HCT116 (cell line): ENCODE results near the gene VIT. TPM values are rescaled to one million over a fixed set of nuclear protein-coding genes. Genes with fewer than 3 reads are reported as not detected.

Experiments
- ATAC-seq: fragments of 200-7000 bp; cut with Tn5 transposase; 2 replicates; pipeline ENCODE4 v1.9.1; 2020; ENCODE audit warnings: mild to moderate bottlenecking, moderate library complexity
- BruUV-seq: library from RNA; stranded (reverse); fragments of 400-500 nt; replicated peaks from 2 replicates; lab custom pipeline; 2021; lab: Mats Ljungman, UMichigan
- CTCF ChIA-PET: fragments of 300-600 bp; sonication (Branson Sonifier 250); formaldehyde crosslinking; loops from one replicate; lab custom pipeline; 2021; ENCODE audit warnings: antibody characterized with exemption; lab: Charles Lee
- POLR2A ChIA-PET: fragments of 300-600, 350-600 bp; sonication (Branson Sonifier 250); formaldehyde crosslinking; loops from one replicate; lab custom pipeline; 2021; ENCODE audit warnings: antibody characterized with exemption; lab: Charles Lee
- RAD21 ChIA-PET, 2 experiments: fragments of 300-600 bp; sonication (Branson Sonifier 250); formaldehyde crosslinking; loops; one replicate each; lab custom pipeline; 2023; ENCODE audit warnings: low total read pairs in 2 of 2; ENCODE audit not compliant: uncharacterized antibody in 2 of 2, unreplicated experiment in 2 of 2, low non-redundant PET in 1 of 2; lab: Charles Lee
- DNase-seq: peaks from one replicate; pipeline ENCODE4 v3.0.0-alpha.2; 2010; ENCODE audit warnings: low read depth, low spot score
- H2AFZ ChIP-seq: fragments of 200-600 bp; shearing (Covaris generic), sonication (generic); 2 replicates; pipeline ENCODE4 v1.6.1; 2017; ENCODE audit warnings: low read depth, mixed run types, mixed read lengths, antibody characterized with exemption, low read length; ENCODE audit not compliant: poor library complexity, severe bottlenecking
- H3K27ac ChIP-seq: 2 replicates; pipeline ENCODE4 v1.5.1; 2012; ENCODE audit warnings: low read depth, low read length
- H3K27me3 ChIP-seq: fragments of 200-600 bp; sonication (generic); 2 replicates; pipeline ENCODE4 v1.6.1; 2016; ENCODE audit warnings: mixed run types, low read length, mixed read lengths; ENCODE audit not compliant: insufficient read depth
- H3K36me3 ChIP-seq, 2 experiments: fragments of 200-500 bp in 1 of 2; fragments of 200-600 bp in 1 of 2; sonication (Bioruptor generic) in 1 of 2; sonication (generic) in 1 of 2; 2 replicates each; pipeline versions ENCODE4 v1.5.1 to v1.6.1; 2014 to 2016; ENCODE audit warnings: low read length in 2 of 2, inconsistent platforms in 1 of 2, mixed read lengths in 1 of 2, mixed run types in 1 of 2; ENCODE audit not compliant: insufficient read depth in 2 of 2, control insufficient read depth in 1 of 2
- H3K4me1 ChIP-seq, 2 experiments: fragments of 200-600 bp in 1 of 2; sonication (generic) in 1 of 2; 2 replicates each; pipeline versions ENCODE4 v1.5.1 to v1.6.1; 2012 to 2017; ENCODE audit warnings: low read length in 2 of 2, inconsistent platforms in 1 of 2, mild to moderate bottlenecking in 1 of 2, mixed read lengths in 1 of 2, mixed run types in 1 of 2, moderate library complexity in 1 of 2; ENCODE audit not compliant: insufficient read depth in 2 of 2, control insufficient read depth in 1 of 2
- H3K4me2 ChIP-seq: fragments of 200-600 bp; sonication (generic); 2 replicates; pipeline ENCODE4 v1.6.1; 2017; ENCODE audit warnings: mixed run types, low read length, mixed read lengths
- H3K4me3 ChIP-seq, 2 experiments: fragments of 200-600 bp in 1 of 2; sonication (generic) in 1 of 2; replicated peaks in 1 of 2; 2 replicates each; pipeline ENCODE4 v1.5.1; 2011 to 2016; ENCODE audit warnings: low read length in 2 of 2, control low read depth in 1 of 2, low read depth in 1 of 2, mild to moderate bottlenecking in 1 of 2, mixed read lengths in 1 of 2, mixed run types in 1 of 2
- H3K79me2 ChIP-seq: fragments of 200-600 bp; sonication (generic); 2 replicates; pipeline ENCODE4 v1.6.1; 2017; ENCODE audit warnings: mild to moderate bottlenecking, mixed run types, low read length, moderate library complexity, mixed read lengths; ENCODE audit not compliant: insufficient read depth
- H3K9ac ChIP-seq: fragments of 200-600 bp; sonication (generic); 2 replicates; pipeline ENCODE4 v1.6.1; 2016; ENCODE audit warnings: low read length, mixed read lengths
- H3K9me2 ChIP-seq: fragments of 200-600 bp; sonication (generic), shearing (Covaris generic); 2 replicates; pipeline ENCODE4 v1.6.1; 2017; ENCODE audit warnings: mixed run types, mild to moderate bottlenecking, moderate library complexity; ENCODE audit not compliant: insufficient read depth
- H3K9me3 ChIP-seq, 2 experiments: fragments of 200-500 bp in 1 of 2; fragments of 200-600 bp in 1 of 2; sonication (Bioruptor generic) in 1 of 2; sonication (generic) in 1 of 2; 2 replicates each; pipeline ENCODE4 v1.6.1; 2014 to 2017; ENCODE audit warnings: low read length in 2 of 2, mixed read lengths in 2 of 2, inconsistent platforms in 1 of 2, low read depth in 1 of 2, mild to moderate bottlenecking in 1 of 2, mixed run types in 1 of 2, moderate library complexity in 1 of 2; ENCODE audit not compliant: control insufficient read depth in 1 of 2, insufficient read depth in 1 of 2
- H4K20me1 ChIP-seq: fragments of 200-600 bp; sonication (generic), shearing (Covaris generic); 2 replicates; pipeline ENCODE4 v1.6.1; 2017; ENCODE audit warnings: mixed run types, mild to moderate bottlenecking, moderate library complexity; ENCODE audit not compliant: insufficient read depth
- CEBPB ChIP-seq: IDR thresholded peaks from 2 replicates; pipeline ENCODE4 v1.6.1; 2012; ENCODE audit warnings: low read depth
- EGR1 ChIP-seq: IDR thresholded peaks from 2 replicates; pipeline ENCODE4 v1.6.1; 2012; ENCODE audit warnings: low read depth
- EZH2 ChIP-seq: fragments of 200-600 bp; sonication (generic); IDR thresholded peaks from 2 replicates; pipeline ENCODE4 v1.6.1; 2017; ENCODE audit warnings: antibody characterized with exemption, mixed run types
- POLR2A ChIP-seq: IDR thresholded peaks from 2 replicates; pipeline ENCODE4 v1.7.0; 2011; ENCODE audit warnings: borderline replicate concordance; ENCODE audit not compliant: insufficient read depth, insufficient read length; ENCODE audit errors: extremely low read depth
- POLR2AphosphoS5 ChIP-seq: IDR thresholded peaks from 2 replicates; pipeline ENCODE4 v1.6.1; 2011; ENCODE audit warnings: mild to moderate bottlenecking, low read depth, low read length, moderate library complexity
- RAD21 ChIP-seq: IDR thresholded peaks from 2 replicates; pipeline ENCODE4 v1.6.1; 2012; ENCODE audit warnings: low read depth, mild to moderate bottlenecking
- SIN3A ChIP-seq: IDR thresholded peaks from 2 replicates; pipeline ENCODE4 v1.6.1; 2012; ENCODE audit warnings: low read depth
- SP1 ChIP-seq: IDR thresholded peaks from 2 replicates; pipeline ENCODE4 v1.6.1; 2012; ENCODE audit warnings: low read depth
- ZFX ChIP-seq: fragments of 450-650 bp; IDR thresholded peaks from 2 replicates; pipeline ENCODE4 v1.6.1; 2017
- ZNF274 ChIP-seq: fragments of 200-500 bp; sonication (Bioruptor generic); IDR thresholded peaks from 2 replicates; pipeline ENCODE4 v1.6.1; 2014; ENCODE audit warnings: mild to moderate bottlenecking, low read depth, low read length, inconsistent platforms
- intact Hi-C: fragments of 100-400 bp; cut with micrococcal nuclease; formaldehyde crosslinking; loops from 2 replicates; pipeline ENCODE4 v1.10.0; 2022
- total RNA-seq: library from RNA; stranded (reverse); gene quantifications from one replicate; pipeline ENCODE4 v1.2.1, GENCODE V29; 2021; ENCODE audit not compliant: unreplicated experiment
- TF ChIP-seq, protein P1 (sequence below): IDR thresholded peaks from 2 replicates; pipeline ENCODE4 v1.6.1; 2012
- TF ChIP-seq, protein P2 (sequence below): IDR thresholded peaks from 2 replicates; pipeline ENCODE4 v1.6.1; 2012; ENCODE audit warnings: low read depth

VIT gene
- total RNA-seq, 1 experiment from 2014 or later: not detected

- Histone ChIP-seq H3K9ac (no peak overlapping the region), H2AFZ (no peak overlapping the region), H3K27ac (no peak overlapping the region), H3K9me3 (no peaks in the 10 kb centered on the region), H3K4me3 (no peak overlapping the region), H3K36me3 (no peaks in the 10 kb centered on the region), H3K9me2 (no peaks in the 10 kb centered on the region), H3K79me2 (no peaks in the 10 kb centered on the region), H3K4me1 (no peaks in the 10 kb centered on the region), H4K20me1 (no peaks in the 10 kb centered on the region), H3K4me2 (no peak overlapping the region), H3K27me3 (no peaks in the 10 kb centered on the region)
- no peak for TF ChIP-seq ZNF274
- ChIA-PET CTCF (no interaction called here), POLR2A (no interaction called here), RAD21 (no interaction called here)
- BruUV-seq: no TSS peak
- DNase-seq: no peak
- intact Hi-C loops: no loop called here
- ATAC-seq: no peak
Measured at GRCh38 chr2:36859366-36859792, 162.9 kb downstream of the VIT start.

DNA sequence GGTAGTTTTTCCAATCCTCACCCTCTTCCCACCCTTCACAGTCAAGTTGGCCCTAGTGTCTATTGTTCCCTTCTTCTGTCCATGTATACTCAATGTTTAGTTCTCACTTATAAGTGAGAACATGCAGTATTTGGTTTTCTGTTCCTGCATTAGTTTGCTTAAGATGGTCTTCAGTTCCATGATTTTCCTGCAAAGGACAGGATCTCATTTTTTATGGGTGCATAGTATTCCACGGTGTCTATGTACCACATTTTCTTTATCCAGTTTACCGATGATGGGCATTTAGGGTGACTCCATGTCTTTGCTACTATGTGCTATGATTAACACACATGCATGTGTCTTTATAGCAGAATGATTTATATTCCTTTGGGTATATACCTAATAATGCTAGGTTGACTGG is 165.4 kb downstream of the VIT start:
- ATAC-seq: no peak

More for the DNA sequence above, 165.4 kb downstream of the VIT start:
- Histone ChIP-seq H2AFZ (no peak overlapping the region), H3K9me2 (no peaks in the 10 kb centered on the region), H3K4me2 (no peak overlapping the region), H3K9ac (no peak overlapping the region), H3K4me3 (no peak overlapping the region), H4K20me1 (no peaks in the 10 kb centered on the region), H3K27me3 (no peaks in the 10 kb centered on the region), H3K79me2 (no peaks in the 10 kb centered on the region), H3K9me3 (no peaks in the 10 kb centered on the region), H3K36me3 (no peaks in the 10 kb centered on the region; a peak in 1 of 4 replicates), H3K4me1 (no peaks in the 10 kb centered on the region), H3K27ac (no peak overlapping the region)
- TF ChIP-seq POLR2AphosphoS5: no peak
- no peak for TF ChIP-seq EZH2
- no peak for TF ChIP-seq RAD21
- TF ChIP-seq ZFX: no peak
- no peak for TF ChIP-seq EGR1
- no peak for TF ChIP-seq CEBPB
- no peak for TF ChIP-seq SIN3A
- no peak for TF ChIP-seq SP1
- TF ChIP-seq POLR2A: no peak
- TF ChIP-seq, protein P1, sequence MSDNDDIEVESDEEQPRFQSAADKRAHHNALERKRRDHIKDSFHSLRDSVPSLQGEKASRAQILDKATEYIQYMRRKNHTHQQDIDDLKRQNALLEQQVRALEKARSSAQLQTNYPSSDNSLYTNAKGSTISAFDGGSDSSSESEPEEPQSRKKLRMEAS: no peak
- TF ChIP-seq, protein P2, sequence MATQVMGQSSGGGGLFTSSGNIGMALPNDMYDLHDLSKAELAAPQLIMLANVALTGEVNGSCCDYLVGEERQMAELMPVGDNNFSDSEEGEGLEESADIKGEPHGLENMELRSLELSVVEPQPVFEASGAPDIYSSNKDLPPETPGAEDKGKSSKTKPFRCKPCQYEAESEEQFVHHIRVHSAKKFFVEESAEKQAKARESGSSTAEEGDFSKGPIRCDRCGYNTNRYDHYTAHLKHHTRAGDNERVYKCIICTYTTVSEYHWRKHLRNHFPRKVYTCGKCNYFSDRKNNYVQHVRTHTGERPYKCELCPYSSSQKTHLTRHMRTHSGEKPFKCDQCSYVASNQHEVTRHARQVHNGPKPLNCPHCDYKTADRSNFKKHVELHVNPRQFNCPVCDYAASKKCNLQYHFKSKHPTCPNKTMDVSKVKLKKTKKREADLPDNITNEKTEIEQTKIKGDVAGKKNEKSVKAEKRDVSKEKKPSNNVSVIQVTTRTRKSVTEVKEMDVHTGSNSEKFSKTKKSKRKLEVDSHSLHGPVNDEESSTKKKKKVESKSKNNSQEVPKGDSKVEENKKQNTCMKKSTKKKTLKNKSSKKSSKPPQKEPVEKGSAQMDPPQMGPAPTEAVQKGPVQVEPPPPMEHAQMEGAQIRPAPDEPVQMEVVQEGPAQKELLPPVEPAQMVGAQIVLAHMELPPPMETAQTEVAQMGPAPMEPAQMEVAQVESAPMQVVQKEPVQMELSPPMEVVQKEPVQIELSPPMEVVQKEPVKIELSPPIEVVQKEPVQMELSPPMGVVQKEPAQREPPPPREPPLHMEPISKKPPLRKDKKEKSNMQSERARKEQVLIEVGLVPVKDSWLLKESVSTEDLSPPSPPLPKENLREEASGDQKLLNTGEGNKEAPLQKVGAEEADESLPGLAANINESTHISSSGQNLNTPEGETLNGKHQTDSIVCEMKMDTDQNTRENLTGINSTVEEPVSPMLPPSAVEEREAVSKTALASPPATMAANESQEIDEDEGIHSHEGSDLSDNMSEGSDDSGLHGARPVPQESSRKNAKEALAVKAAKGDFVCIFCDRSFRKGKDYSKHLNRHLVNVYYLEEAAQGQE: no peak
- DNase-seq: no peak
- ChIA-PET CTCF (no interaction called here), POLR2A (no interaction called here), RAD21 (no interaction called here)
- no TSS peak for BruUV-seq
- intact Hi-C loops: no loop called here
